Stomach (tissue), 4 donors: ENCODE measurements around the gene ACAP3.

Source experiments
- CTCF ChIP-seq, 7 experiments: fragments of 450-650 bp in 4 of 7; fragments of 200-600 bp in 3 of 7; sonication (generic) in 3 of 7; IDR thresholded peaks; one replicate each; pipeline ENCODE4 v1.5.1; 2016 to 2019; ENCODE audit warnings: antibody characterized with exemption in 7 of 7, control low read depth in 2 of 7, mild to moderate bottlenecking in 1 of 7
- EP300 ChIP-seq: sonication (generic); formaldehyde crosslinking; IDR thresholded peaks from one replicate; pipeline ENCODE4 v1.6.1; 2017; ENCODE audit warnings: antibody characterized with exemption
- POLR2A ChIP-seq, 4 donors: fragments of 450-650 bp; IDR thresholded peaks; one replicate each; pipeline ENCODE4 v1.6.1; 2016; ENCODE audit warnings: antibody characterized with exemption in 4 of 4, control low read depth in 2 of 4, mild to moderate bottlenecking in 1 of 4, moderate library complexity in 1 of 4
- POLR2AphosphoS5 ChIP-seq, 3 donors: sonication (generic); formaldehyde crosslinking; IDR thresholded peaks; one replicate each; pipeline ENCODE4 v1.6.1; 2016; ENCODE audit warnings: antibody characterized with exemption in 3 of 3

- TF ChIP-seq POLR2A (IDR thresholded peaks at IDR 0.05) (no peak), CTCF (IDR thresholded peaks at IDR 0.05) (no peak), EP300 (no peak), POLR2AphosphoS5 (IDR thresholded peaks at IDR 0.05) (no peak)
Observed at GRCh38 chr1:1298861-1299685, 8.7 kb downstream of the ACAP3 start.
